Measurements from ENCODE around the gene SRSF10. TPM values are rescaled to one million over a fixed set of nuclear protein-coding genes. Genes with fewer than 3 reads are reported as not detected.

SRSF10 gene
- total and polyA plus RNA-seq, 9 of the 15 experiments (the other 6 are each of a cell fraction or from before 2014, with no cell fraction given): 154 to 264 (median 205) TPM

- TF ChIP-seq SAP30 (IDR thresholded peaks at IDR 0.05; ENCODE audit: borderline replicate concordance, insufficient read depth, low read depth, low read length, poor library complexity, severe bottlenecking) (no peak), MAFK (IDR thresholded peaks at IDR 0.05; ENCODE audit: low read length) (no peak), IRF9 (tag; IDR thresholded peaks at IDR 0.05) (no peak), KAT8 (IDR thresholded peaks at IDR 0.05; ENCODE audit: low read depth) (0 out of 2 replicates have a peak, but pooled peaks have one; percentile 22), MAFF (IDR thresholded peaks at IDR 0.05; ENCODE audit: low read length) (no peak), SUPT5H (IDR thresholded peaks at IDR 0.05) (no peak), CUX1 (CRISPR knock-in tag; IDR thresholded peaks at IDR 0.05) (peak; percentile 45; the same call in 1 of the 2 replicates), ZNF561 (CRISPR knock-in tag; conservative IDR thresholded peaks at IDR 0.05) (no peak), PURB (CRISPR knock-in tag; IDR thresholded peaks at IDR 0.05; ENCODE audit: low read depth) (no peak), GABPA (tag; conservative IDR thresholded peaks at IDR 0.05; ENCODE audit: low read depth) (no peak)
- TF ChIP-seq, protein P1, sequence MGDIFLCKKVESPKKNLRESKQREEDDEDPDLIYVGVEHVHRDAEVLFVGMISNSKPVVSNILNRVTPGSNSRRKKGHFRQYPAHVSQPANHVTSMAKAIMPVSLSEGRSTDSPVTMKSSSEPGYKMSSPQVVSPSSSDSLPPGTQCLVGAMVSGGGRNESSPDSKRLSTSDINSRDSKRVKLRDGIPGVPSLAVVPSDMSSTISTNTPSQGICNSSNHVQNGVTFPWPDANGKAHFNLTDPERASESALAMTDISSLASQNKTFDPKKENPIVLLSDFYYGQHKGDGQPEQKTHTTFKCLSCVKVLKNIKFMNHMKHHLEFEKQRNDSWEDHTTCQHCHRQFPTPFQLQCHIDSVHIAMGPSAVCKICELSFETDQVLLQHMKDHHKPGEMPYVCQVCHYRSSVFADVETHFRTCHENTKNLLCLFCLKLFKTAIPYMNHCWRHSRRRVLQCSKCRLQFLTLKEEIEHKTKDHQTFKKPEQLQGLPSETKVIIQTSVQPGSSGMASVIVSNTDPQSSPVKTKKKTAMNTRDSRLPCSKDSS (IDR thresholded peaks at IDR 0.05; ENCODE audit: low read depth, partially characterized antibody): no peak
- TF ChIP-seq, protein P2, sequence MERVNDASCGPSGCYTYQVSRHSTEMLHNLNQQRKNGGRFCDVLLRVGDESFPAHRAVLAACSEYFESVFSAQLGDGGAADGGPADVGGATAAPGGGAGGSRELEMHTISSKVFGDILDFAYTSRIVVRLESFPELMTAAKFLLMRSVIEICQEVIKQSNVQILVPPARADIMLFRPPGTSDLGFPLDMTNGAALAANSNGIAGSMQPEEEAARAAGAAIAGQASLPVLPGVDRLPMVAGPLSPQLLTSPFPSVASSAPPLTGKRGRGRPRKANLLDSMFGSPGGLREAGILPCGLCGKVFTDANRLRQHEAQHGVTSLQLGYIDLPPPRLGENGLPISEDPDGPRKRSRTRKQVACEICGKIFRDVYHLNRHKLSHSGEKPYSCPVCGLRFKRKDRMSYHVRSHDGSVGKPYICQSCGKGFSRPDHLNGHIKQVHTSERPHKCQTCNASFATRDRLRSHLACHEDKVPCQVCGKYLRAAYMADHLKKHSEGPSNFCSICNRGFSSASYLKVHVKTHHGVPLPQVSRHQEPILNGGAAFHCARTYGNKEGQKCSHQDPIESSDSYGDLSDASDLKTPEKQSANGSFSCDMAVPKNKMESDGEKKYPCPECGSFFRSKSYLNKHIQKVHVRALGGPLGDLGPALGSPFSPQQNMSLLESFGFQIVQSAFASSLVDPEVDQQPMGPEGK (CRISPR knock-in tag; IDR thresholded peaks at IDR 0.05; ENCODE audit: borderline replicate concordance): no peak
- TF ChIP-seq, protein P3, sequence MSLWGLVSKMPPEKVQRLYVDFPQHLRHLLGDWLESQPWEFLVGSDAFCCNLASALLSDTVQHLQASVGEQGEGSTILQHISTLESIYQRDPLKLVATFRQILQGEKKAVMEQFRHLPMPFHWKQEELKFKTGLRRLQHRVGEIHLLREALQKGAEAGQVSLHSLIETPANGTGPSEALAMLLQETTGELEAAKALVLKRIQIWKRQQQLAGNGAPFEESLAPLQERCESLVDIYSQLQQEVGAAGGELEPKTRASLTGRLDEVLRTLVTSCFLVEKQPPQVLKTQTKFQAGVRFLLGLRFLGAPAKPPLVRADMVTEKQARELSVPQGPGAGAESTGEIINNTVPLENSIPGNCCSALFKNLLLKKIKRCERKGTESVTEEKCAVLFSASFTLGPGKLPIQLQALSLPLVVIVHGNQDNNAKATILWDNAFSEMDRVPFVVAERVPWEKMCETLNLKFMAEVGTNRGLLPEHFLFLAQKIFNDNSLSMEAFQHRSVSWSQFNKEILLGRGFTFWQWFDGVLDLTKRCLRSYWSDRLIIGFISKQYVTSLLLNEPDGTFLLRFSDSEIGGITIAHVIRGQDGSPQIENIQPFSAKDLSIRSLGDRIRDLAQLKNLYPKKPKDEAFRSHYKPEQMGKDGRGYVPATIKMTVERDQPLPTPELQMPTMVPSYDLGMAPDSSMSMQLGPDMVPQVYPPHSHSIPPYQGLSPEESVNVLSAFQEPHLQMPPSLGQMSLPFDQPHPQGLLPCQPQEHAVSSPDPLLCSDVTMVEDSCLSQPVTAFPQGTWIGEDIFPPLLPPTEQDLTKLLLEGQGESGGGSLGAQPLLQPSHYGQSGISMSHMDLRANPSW (CRISPR knock-in tag; IDR thresholded peaks at IDR 0.05): no peak
Observed at GRCh38 chr1:23960291-23961020, 19.7 kb downstream of the SRSF10 start (continued).

Data from K562 (cell line).